Measurements from ENCODE around the gene HSPA12A.

The HSPA12A gene

DNA sequence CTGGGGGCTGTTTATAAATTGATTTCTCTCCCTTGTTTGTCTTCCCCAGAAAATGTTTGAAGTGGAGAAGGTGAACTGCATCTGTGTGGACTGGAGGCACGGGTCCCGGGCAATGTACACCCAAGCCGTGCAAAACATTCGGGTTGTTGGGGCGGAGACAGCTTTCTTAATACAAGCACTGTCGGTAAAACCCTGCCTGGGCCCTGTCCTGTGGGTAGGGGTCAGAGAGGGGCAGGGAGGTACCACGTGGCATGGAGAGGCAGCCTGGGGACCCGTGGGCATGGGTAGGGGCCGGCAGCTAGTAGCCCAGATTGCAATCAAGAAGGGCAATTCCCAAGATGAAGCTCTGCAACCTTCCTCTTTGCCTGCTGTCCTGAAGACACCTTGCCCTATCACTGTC, 115.6 kb downstream of the HSPA12A start:
- DNase-seq: no peak

GRCh38 chr10:116625845-116626244, 116.5 kb downstream of the HSPA12A start:
- DNase-seq: no peak

DNA sequence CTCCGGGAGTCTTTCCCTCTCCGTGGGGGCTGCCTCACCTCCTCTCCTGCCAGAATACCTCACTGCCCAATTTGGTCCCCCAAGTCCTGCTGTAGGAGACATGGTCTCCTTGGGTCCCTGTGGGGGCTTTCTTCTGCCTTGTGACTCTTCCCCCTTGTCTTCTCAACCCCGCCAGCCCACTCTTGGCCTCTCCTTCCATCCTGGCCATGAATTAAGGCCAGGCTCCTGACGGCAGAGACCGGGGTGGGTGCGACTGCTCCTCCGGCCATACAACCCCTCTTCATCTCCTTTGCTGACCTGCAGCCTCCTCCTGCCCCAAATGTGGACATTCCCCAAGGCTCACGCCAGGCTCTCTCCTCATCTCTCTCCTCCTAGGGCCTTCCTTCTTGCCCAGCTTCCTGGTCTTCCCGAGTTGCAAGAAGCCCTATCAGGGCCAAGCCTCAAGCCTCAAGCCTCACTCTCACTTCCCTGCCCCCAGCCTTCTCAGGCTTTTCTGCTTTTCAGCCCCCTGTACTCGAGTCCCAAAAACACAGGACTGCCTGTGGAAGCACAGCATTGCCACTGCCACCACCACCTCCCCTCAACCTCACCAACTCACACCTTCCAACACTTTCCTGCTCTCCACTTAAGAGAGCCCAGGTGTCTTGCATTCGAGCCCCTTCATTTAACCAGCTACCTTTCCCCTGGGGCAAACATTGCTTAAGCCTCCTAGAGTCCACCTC, 120.3 kb downstream of the HSPA12A start:
- DNase-seq: no peak

GRCh38 chr10:116621476-116621875, 120.9 kb downstream of the HSPA12A start:
- no peak for DNase-seq

All from COR-L47 (cell line).